Gastroesophageal sphincter (tissue), 3 donors: ENCODE measurements around the gene PSAP.

Source experiments
- CTCF ChIP-seq, 4 experiments: fragments of 200-600 bp in 2 of 4; fragments of 450-650 bp in 2 of 4; sonication (generic) in 1 of 4; IDR thresholded peaks; one replicate each; pipeline ENCODE4 v1.5.1; 2017 to 2019; ENCODE audit warnings: antibody characterized with exemption in 4 of 4, mild to moderate bottlenecking in 2 of 4, moderate library complexity in 2 of 4
- EP300 ChIP-seq: sonication (generic); formaldehyde crosslinking; IDR thresholded peaks from one replicate; pipeline ENCODE4 v1.6.1; 2017; ENCODE audit warnings: antibody characterized with exemption, mild to moderate bottlenecking
- POLR2A ChIP-seq, 2 donors: fragments of 450-650 bp; IDR thresholded peaks; one replicate each; pipeline ENCODE4 v1.6.1; 2017; ENCODE audit warnings: antibody characterized with exemption in 2 of 2, mild to moderate bottlenecking in 2 of 2, moderate library complexity in 1 of 2
- POLR2AphosphoS5 ChIP-seq: sonication (generic); formaldehyde crosslinking; IDR thresholded peaks from one replicate; pipeline ENCODE4 v1.6.1; 2017; ENCODE audit warnings: antibody characterized with exemption

GRCh38 chr10:71812913-71813590 is 38.0 kb downstream of the PSAP start:
- no peak for TF ChIP-seq CTCF (IDR thresholded peaks at IDR 0.05)
- no peak for TF ChIP-seq POLR2A (IDR thresholded peaks at IDR 0.05)
- TF ChIP-seq EP300: no peak
- TF ChIP-seq POLR2AphosphoS5: no peak
